Measurements from ENCODE around the gene STARD3. TPM values are rescaled to one million over a fixed set of nuclear protein-coding genes. Genes with fewer than 3 reads are reported as not detected.
A peak's percentile ranks its signal among the peaks of the same experiment; 100 is the strongest.

Gene STARD3
- polyA plus RNA-seq, 1 donor = 29.9 TPM

GRCh38 chr17:39621523-39622379, 15.2 kb upstream of the STARD3 start:
- DNase-seq (ENCODE audit: low read depth) = peak; percentile 48

GRCh38 chr17:39622380-39623006, 14.5 kb upstream of the STARD3 start:
- DNase-seq (ENCODE audit: low read depth) = no peak

GRCh38 chr17:39623356-39623950, 13.5 kb upstream of the STARD3 start:
- no peak for DNase-seq (ENCODE audit: low read depth)

- DNase-seq (ENCODE audit: low read depth) = no peak
Measured at GRCh38 chr17:39624313-39624712, 12.6 kb upstream of the STARD3 start.

GRCh38 chr17:39625198-39625785, 11.7 kb upstream of the STARD3 start:
- no peak for DNase-seq (ENCODE audit: low read depth)

GRCh38 chr17:39626171-39627046, 10.5 kb upstream of the STARD3 start, which contains the start of gene PPP1R1B:
Gene PPP1R1B, plus strand, starts transcription at chr17:39626952. Its CDS starts 441 bp downstream, at chr17:39627393.
- no peak for DNase-seq (ENCODE audit: low read depth)

GRCh38 chr17:39627047-39627711, 9.8 kb upstream of the STARD3 start:
- no peak for DNase-seq (ENCODE audit: low read depth)

- DNase-seq (ENCODE audit: low read depth) = no peak
Measured at GRCh38 chr17:39627712-39628516, 9.0 kb upstream of the STARD3 start.

GRCh38 chr17:39628655-39629493, 8.1 kb upstream of the STARD3 start:
- DNase-seq (ENCODE audit: low read depth) = no peak

GRCh38 chr17:39629494-39629880, 7.5 kb upstream of the STARD3 start:
- DNase-seq (ENCODE audit: low read depth) = no peak

GRCh38 chr17:39629898-39630297, 7.0 kb upstream of the STARD3 start:
- DNase-seq (ENCODE audit: low read depth) = no peak

- no peak for DNase-seq (ENCODE audit: low read depth)
Measured at GRCh38 chr17:39631403-39631802, 5.5 kb upstream of the STARD3 start.

- no peak for DNase-seq (ENCODE audit: low read depth)
Measured at GRCh38 chr17:39632153-39632941, 4.6 kb upstream of the STARD3 start.

- DNase-seq (ENCODE audit: low read depth) = no peak
Measured at GRCh38 chr17:39633570-39634183, 3.3 kb upstream of the STARD3 start.

GRCh38 chr17:39634384-39634871, 2.5 kb upstream of the STARD3 start:
- no peak for DNase-seq (ENCODE audit: low read depth)

GRCh38 chr17:39635614-39636176, 1.2 kb upstream of the STARD3 start:
- no peak for DNase-seq (ENCODE audit: low read depth)

- DNase-seq (ENCODE audit: low read depth) = no peak
Measured at GRCh38 chr17:39636587-39636926, 387 bp upstream of the STARD3 start.
